Stimulated activated CD8-positive, alpha-beta memory T cell treated with anti-CD3 and anti-CD28 coated beads, Interleukin-12 subunit alpha, Interleukin-12 subunit beta, amount 100 ng/mL, for 4 hours (primary cell): Measurements from ENCODE around the gene CPLANE1.
"Not testable (repeated sequence)": the region's sequence is repeated elsewhere in the genome, so short reads cannot be mapped to it uniquely, and the experiment has no call there.

Experiments
- DNase-seq: peaks from one replicate; pipeline ENCODE4 v3.0.0-alpha.2; 2020; ENCODE audit warnings: low read depth

Gene CPLANE1

GRCh38 chr5:37208883-37209797, 40.0 kb downstream of the CPLANE1 start:
- DNase-seq: no peak

GRCh38 chr5:37207802-37208201, 41.4 kb downstream of the CPLANE1 start:
- DNase-seq: no peak

- DNase-seq: no peak
Observed at GRCh38 chr5:37206736-37207135, 42.4 kb downstream of the CPLANE1 start.

- no peak for DNase-seq
Observed at GRCh38 chr5:37198842-37199241, 50.3 kb downstream of the CPLANE1 start.

GRCh38 chr5:37198061-37198460, 51.1 kb downstream of the CPLANE1 start:
- no peak for DNase-seq

- no peak for DNase-seq
Observed at GRCh38 chr5:37197340-37198050, 51.7 kb downstream of the CPLANE1 start.

GRCh38 chr5:37190592-37190991, 58.6 kb downstream of the CPLANE1 start:
- DNase-seq: no peak

- DNase-seq: no peak
Observed at GRCh38 chr5:37189355-37189754, 59.8 kb downstream of the CPLANE1 start.

- DNase-seq: no peak
Observed at GRCh38 chr5:37187465-37187977, 61.7 kb downstream of the CPLANE1 start.

GRCh38 chr5:37184748-37185364, 64.3 kb downstream of the CPLANE1 start:
- no peak for DNase-seq

GRCh38 chr5:37182667-37183066, 66.5 kb downstream of the CPLANE1 start:
- DNase-seq: no peak

GRCh38 chr5:37174928-37175327, 74.2 kb downstream of the CPLANE1 start:
- DNase-seq: no peak

GRCh38 chr5:37172957-37173356, 76.2 kb downstream of the CPLANE1 start:
- no peak for DNase-seq

- DNase-seq: no peak
Observed at GRCh38 chr5:37170856-37171255, 78.3 kb downstream of the CPLANE1 start.

- DNase-seq: no peak
Observed at GRCh38 chr5:37166197-37166596, 83.0 kb downstream of the CPLANE1 start.

GRCh38 chr5:37165761-37166160, 83.4 kb downstream of the CPLANE1 start:
- DNase-seq: no peak

- DNase-seq: no peak
Observed at GRCh38 chr5:37153661-37154060, 95.5 kb downstream of the CPLANE1 start.

- DNase-seq: no peak
Observed at GRCh38 chr5:37146896-37147295, 102.3 kb downstream of the CPLANE1 start.

- DNase-seq: no peak
Observed at GRCh38 chr5:37136694-37137093, 112.5 kb downstream of the CPLANE1 start.

GRCh38 chr5:37135312-37135711, 113.9 kb downstream of the CPLANE1 start:
- DNase-seq: not testable (repeated sequence)

- no peak for DNase-seq
Observed at GRCh38 chr5:37133939-37134338, 115.2 kb downstream of the CPLANE1 start.

GRCh38 chr5:37132646-37133045, 116.5 kb downstream of the CPLANE1 start:
- no peak for DNase-seq

- no peak for DNase-seq
Observed at GRCh38 chr5:37121465-37121864, 127.7 kb downstream of the CPLANE1 start.
